HepG2 (cell line): ENCODE results near the gene CROT. TPM values are rescaled to one million over a fixed set of nuclear protein-coding genes. Genes with fewer than 3 reads are reported as not detected.
"Not testable (repeated sequence)": the region's sequence is repeated elsewhere in the genome, so short reads cannot be mapped to it uniquely, and the experiment has no call there.

ENCODE experiments used
- ATF7-NPFF ChIP-seq: sonication (generic); formaldehyde crosslinking; IDR thresholded peaks from 2 replicates; pipeline ENCODE4 v1.8.1; 2023; ENCODE audit warnings: mild to moderate bottlenecking, low read depth, missing genetic modification reagents, moderate library complexity
- FOXA1 ChIP-seq, 2 experiments: fragments of 450-650 bp in 1 of 2; sonication (generic) in 1 of 2; formaldehyde crosslinking in 1 of 2; IDR thresholded peaks; 2 replicates each; pipeline versions ENCODE4 v1.4.0 to v1.6.1; 2016 to 2020; ENCODE audit warnings: missing genetic modification reagents in 1 of 2
- FOXA3 ChIP-seq: IDR thresholded peaks from 2 replicates; pipeline ENCODE4 v1.6.1; 2016; ENCODE audit warnings: missing genetic modification reagents, missing compliant biosample characterization
- FOXK1 ChIP-seq: sonication (generic); formaldehyde crosslinking; IDR thresholded peaks from 2 replicates; pipeline ENCODE4 v1.4.0; 2020; ENCODE audit warnings: low read depth, missing genetic modification reagents, borderline replicate concordance
- KDM3A ChIP-seq: IDR thresholded peaks from 2 replicates; pipeline ENCODE4 v1.6.1; 2018; ENCODE audit warnings: low read depth, missing compliant biosample characterization
- POLR2A ChIP-seq, 2 experiments: IDR thresholded peaks; 2 replicates each; pipeline ENCODE4 v1.6.1; 2011; ENCODE audit warnings: low read depth in 2 of 2, low read length in 2 of 2, mild to moderate bottlenecking in 1 of 2, moderate library complexity in 1 of 2; ENCODE audit not compliant: insufficient read depth in 1 of 2
- SAP130 ChIP-seq: IDR thresholded peaks from 2 replicates; pipeline ENCODE4 v1.6.1; 2016; ENCODE audit warnings: low read depth
- SP5 ChIP-seq: IDR thresholded peaks from 2 replicates; pipeline ENCODE4 v1.6.1; 2016; ENCODE audit warnings: low read depth, borderline replicate concordance
- SRY ChIP-seq: sonication (generic); formaldehyde crosslinking; IDR thresholded peaks from 2 replicates; pipeline ENCODE4 v1.8.0; 2022; ENCODE audit warnings: mild to moderate bottlenecking, missing genetic modification reagents
- TAF1 ChIP-seq: sonication (generic); formaldehyde crosslinking; IDR thresholded peaks from 2 replicates; pipeline ENCODE4 v1.4.0; 2020; ENCODE audit warnings: missing genetic modification reagents
- UBTF ChIP-seq: sonication (generic); formaldehyde crosslinking; IDR thresholded peaks from 2 replicates; pipeline ENCODE4 v1.4.0; 2020; ENCODE audit warnings: mild to moderate bottlenecking, missing genetic modification reagents
- ZBTB7B ChIP-seq: sonication (generic); formaldehyde crosslinking; IDR thresholded peaks from 2 replicates; pipeline ENCODE4 v1.4.0; 2020; ENCODE audit warnings: missing genetic modification reagents
- ZNF225 ChIP-seq: sonication (generic); formaldehyde crosslinking; IDR thresholded peaks from 2 replicates; pipeline ENCODE4 v1.4.0; 2020; ENCODE audit warnings: mild to moderate bottlenecking, missing genetic modification reagents
- ZNF280B ChIP-seq: sonication (generic); formaldehyde crosslinking; IDR thresholded peaks from 2 replicates; pipeline ENCODE4 v1.5.0; 2020; ENCODE audit warnings: missing genetic modification reagents, mild to moderate bottlenecking, borderline replicate concordance
- ZNF350 ChIP-seq: sonication (generic); formaldehyde crosslinking; IDR thresholded peaks from 2 replicates; pipeline ENCODE4 v1.4.0; 2020; ENCODE audit warnings: mild to moderate bottlenecking, low read depth, missing genetic modification reagents, borderline replicate concordance
- ZNF644 ChIP-seq: IDR thresholded peaks from 2 replicates; pipeline ENCODE4 v1.6.1; 2016; ENCODE audit warnings: low read depth
- ZNF839 ChIP-seq: sonication (generic); formaldehyde crosslinking; IDR thresholded peaks from 2 replicates; pipeline ENCODE4 v1.4.0; 2020; ENCODE audit warnings: missing genetic modification reagents, mild to moderate bottlenecking, borderline replicate concordance
- polyA plus RNA-seq, 8 experiments: library from polyadenylated mRNA; depleted of rRNA in 3 of 8; stranded (reverse) in 7 of 8; unstranded in 1 of 8; fragments of >200 nt; fragmentation: Illumina TruSeq in 4 of 8; extraction: Trizol in 4 of 8; gene quantifications; 2 replicates each; pipeline versions ENCODE4 v1.2.1 to v1.2.3, GENCODE V29; 2011 to 2016; ENCODE audit warnings: low read depth in 4 of 8, missing spikeins in 1 of 8, mixed read lengths in 1 of 8; ENCODE audit not compliant: insufficient read depth in 1 of 8
- total RNA-seq, 5 experiments: library from RNA; depleted of rRNA; stranded (reverse); fragments of >200 nt; fragmentation: Illumina TruSeq; extraction: Trizol; gene quantifications; 2 replicates each; pipeline ENCODE4 v1.2.3, GENCODE V29; 2016; ENCODE audit warnings: low read depth in 1 of 5
- TF ChIP-seq, protein P1 (sequence below), 2 experiments: sonication (generic) in 1 of 2; formaldehyde crosslinking in 1 of 2; IDR thresholded peaks; 2 replicates each; pipeline versions ENCODE4 v1.4.0 to v1.6.1; 2018 to 2020; ENCODE audit warnings: missing genetic modification reagents in 2 of 2, borderline replicate concordance in 1 of 2, low read depth in 1 of 2, mild to moderate bottlenecking in 1 of 2, missing biosample characterization in 1 of 2
- TF ChIP-seq, protein P2 (sequence below): IDR thresholded peaks from 2 replicates; pipeline ENCODE4 v1.6.1; 2016; ENCODE audit warnings: missing compliant biosample characterization, missing genetic modification reagents, borderline replicate concordance
- TF ChIP-seq, protein P3 (sequence below): sonication (generic); formaldehyde crosslinking; IDR thresholded peaks from 2 replicates; pipeline ENCODE4 v1.9.0; 2022; ENCODE audit warnings: low read depth, missing genetic modification reagents

Gene CROT
- total and polyA plus RNA-seq, 2 of the 13 experiments (the other 11 are each of a cell fraction or from before 2014, with no cell fraction given), result 5.0 to 13.7 TPM

DNA sequence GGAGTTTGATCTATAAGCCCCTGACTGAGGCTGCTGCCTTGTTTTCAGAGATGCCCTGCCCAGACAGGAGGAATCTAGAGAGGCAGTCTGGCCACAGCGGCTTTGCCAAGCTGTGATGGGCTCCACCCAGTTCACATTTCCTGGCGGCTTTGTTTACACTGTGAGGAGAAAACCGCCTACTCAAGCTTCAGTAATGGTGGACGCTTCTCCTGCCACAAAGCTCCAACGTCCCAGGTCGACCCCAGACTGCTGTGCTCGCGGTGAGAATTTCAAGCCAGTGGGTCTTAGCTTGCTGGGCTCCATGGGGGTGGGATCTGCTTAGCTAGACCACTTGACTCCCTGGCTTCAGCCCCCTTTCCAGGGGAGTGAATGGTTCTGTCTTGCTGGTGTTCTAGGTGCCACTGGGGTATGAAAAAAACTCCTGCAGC is 26.3 kb upstream of the CROT start (continued):
- TF ChIP-seq KDM3A (CRISPR knock-in tag), result 0 out of 2 replicates have a peak, but pooled peaks have one; percentile 38
- peak; percentile 27; the same call in 1 of the 2 replicates for TF ChIP-seq SAP130 (CRISPR knock-in tag)
- 0 out of 2 replicates have a peak, but pooled peaks have one; percentile 40 for TF ChIP-seq ATF7-NPFF
- not testable (repeated sequence) for TF ChIP-seq FOXA1 (IDR thresholded peaks at IDR 0.05)
- TF ChIP-seq FOXA1 (CRISPR knock-in tag; IDR thresholded peaks at IDR 0.05), result peak; percentile 84
- 0 out of 2 replicates have a peak, but pooled peaks have one; percentile 14 for TF ChIP-seq ZNF280B (CRISPR knock-in tag)
- TF ChIP-seq TAF1 (CRISPR knock-in tag), result peak; percentile 52; the same call in 1 of the 2 replicates
- 0 out of 2 replicates have a peak, but pooled peaks have one; percentile 48 for TF ChIP-seq SRY (CRISPR knock-in tag)
- TF ChIP-seq, protein P1, sequence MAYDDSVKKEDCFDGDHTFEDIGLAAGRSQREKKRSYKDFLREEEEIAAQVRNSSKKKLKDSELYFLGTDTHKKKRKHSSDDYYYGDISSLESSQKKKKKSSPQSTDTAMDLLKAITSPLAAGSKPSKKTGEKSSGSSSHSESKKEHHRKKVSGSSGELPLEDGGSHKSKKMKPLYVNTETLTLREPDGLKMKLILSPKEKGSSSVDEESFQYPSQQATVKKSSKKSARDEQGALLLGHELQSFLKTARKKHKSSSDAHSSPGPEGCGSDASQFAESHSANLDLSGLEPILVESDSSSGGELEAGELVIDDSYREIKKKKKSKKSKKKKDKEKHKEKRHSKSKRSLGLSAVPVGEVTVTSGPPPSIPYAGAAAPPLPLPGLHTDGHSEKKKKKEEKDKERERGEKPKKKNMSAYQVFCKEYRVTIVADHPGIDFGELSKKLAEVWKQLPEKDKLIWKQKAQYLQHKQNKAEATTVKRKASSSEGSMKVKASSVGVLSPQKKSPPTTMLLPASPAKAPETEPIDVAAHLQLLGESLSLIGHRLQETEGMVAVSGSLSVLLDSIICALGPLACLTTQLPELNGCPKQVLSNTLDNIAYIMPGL (CRISPR knock-in tag; IDR thresholded peaks at IDR 0.05; ENCODE audit: borderline replicate concordance in 1 of 2, low read depth in 1 of 2), result 0 out of 4 replicates have a peak, but pooled peaks of 1 of the 2 experiments have one; percentile 3
- TF ChIP-seq ZBTB7B (CRISPR knock-in tag), result peak; percentile 37; the same call in 1 of the 2 replicates
- TF ChIP-seq ZNF839 (CRISPR knock-in tag), result 0 out of 2 replicates have a peak, but pooled peaks have one; percentile 45
- TF ChIP-seq FOXK1 (CRISPR knock-in tag), result 0 out of 2 replicates have a peak, but pooled peaks have one; percentile 51
- TF ChIP-seq ZNF350 (CRISPR knock-in tag), result peak; percentile 49; the same call in 1 of the 2 replicates
- 0 out of 2 replicates have a peak, but pooled peaks have one; percentile 24 for TF ChIP-seq UBTF (CRISPR knock-in tag)
- 0 out of 2 replicates have a peak, but pooled peaks have one; percentile 23 for TF ChIP-seq ZNF644 (CRISPR knock-in tag)
- TF ChIP-seq SP5 (CRISPR knock-in tag), result peak; percentile 40; the same call in 1 of the 2 replicates
- peak; percentile 36; the same call in 1 of the 2 replicates for TF ChIP-seq ZNF225 (CRISPR knock-in tag)
- peak; percentile 81 for TF ChIP-seq FOXA3 (CRISPR knock-in tag)
- TF ChIP-seq, protein P2, sequence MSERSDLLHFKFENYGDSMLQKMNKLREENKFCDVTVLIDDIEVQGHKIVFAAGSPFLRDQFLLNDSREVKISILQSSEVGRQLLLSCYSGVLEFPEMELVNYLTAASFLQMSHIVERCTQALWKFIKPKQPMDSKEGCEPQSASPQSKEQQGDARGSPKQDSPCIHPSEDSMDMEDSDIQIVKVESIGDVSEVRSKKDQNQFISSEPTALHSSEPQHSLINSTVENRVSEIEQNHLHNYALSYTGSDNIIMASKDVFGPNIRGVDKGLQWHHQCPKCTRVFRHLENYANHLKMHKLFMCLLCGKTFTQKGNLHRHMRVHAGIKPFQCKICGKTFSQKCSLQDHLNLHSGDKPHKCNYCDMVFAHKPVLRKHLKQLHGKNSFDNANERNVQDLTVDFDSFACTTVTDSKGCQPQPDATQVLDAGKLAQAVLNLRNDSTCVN, result 0 out of 2 replicates have a peak, but pooled peaks have one; percentile 25
- TF ChIP-seq, protein P3, sequence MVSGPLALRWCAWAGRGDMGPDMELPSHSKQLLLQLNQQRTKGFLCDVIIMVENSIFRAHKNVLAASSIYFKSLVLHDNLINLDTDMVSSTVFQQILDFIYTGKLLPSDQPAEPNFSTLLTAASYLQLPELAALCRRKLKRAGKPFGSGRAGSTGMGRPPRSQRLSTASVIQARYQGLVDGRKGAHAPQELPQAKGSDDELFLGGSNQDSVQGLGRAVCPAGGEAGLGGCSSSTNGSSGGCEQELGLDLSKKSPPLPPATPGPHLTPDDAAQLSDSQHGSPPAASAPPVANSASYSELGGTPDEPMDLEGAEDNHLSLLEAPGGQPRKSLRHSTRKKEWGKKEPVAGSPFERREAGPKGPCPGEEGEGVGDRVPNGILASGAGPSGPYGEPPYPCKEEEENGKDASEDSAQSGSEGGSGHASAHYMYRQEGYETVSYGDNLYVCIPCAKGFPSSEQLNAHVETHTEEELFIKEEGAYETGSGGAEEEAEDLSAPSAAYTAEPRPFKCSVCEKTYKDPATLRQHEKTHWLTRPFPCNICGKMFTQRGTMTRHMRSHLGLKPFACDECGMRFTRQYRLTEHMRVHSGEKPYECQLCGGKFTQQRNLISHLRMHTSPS, result peak; percentile 64; the same call in 1 of the 2 replicates
- TF ChIP-seq POLR2A (IDR thresholded peaks at IDR 0.05; ENCODE audit: insufficient read depth in 1 of 2, low read depth in 2 of 2, low read length in 2 of 2), result 0 out of 4 replicates have a peak, but pooled peaks of 1 of the 2 experiments have one; percentile 20
